ENCODE measurements around the gene WDR74. TPM values are rescaled to one million over a fixed set of nuclear protein-coding genes. Genes with fewer than 3 reads are reported as not detected.

WDR74 gene
- total RNA-seq, 1 experiment from 2014 or later: 115 TPM

- Histone ChIP-seq H3K4me1 (peaks cover 7% of the 10 kb centered on the region), H3K4me3 (ENCODE audit: low read depth, low read length) (peak within 1 kb of the TSS; percentile 79), H3K9me3 (no peaks in the 10 kb centered on the region), H3K27me3 (replicated peaks; ENCODE audit: control insufficient read depth, insufficient read depth, low read length) (no peaks in the 10 kb centered on the region), H3K36me3 (ENCODE audit: control insufficient read depth, insufficient read depth, low read length) (0 out of 2 replicates have a peak, but pooled peaks cover 6% of the 10 kb centered on the region)
- H3K4me1 Mint-ChIP-seq (ENCODE audit: low read depth, unreplicated experiment): peaks cover 9% of the 10 kb centered on the region
- intact Hi-C loops (cut with micrococcal nuclease; ENCODE audit: unreplicated experiment): loop anchor here (1.0 to 2.0 kb wide), 6 partner anchors 18 to 94 kb away; partner anchors contain the start of genes NXF1, POLR2G, SLC3A2 and STX5
- peaks cover 67% of the 10 kb centered on the region for H3K36me3 Mint-ChIP-seq (ENCODE audit: insufficient read depth, unreplicated experiment)
- ChIA-PET CTCF (interaction anchor here (0.5 to 2.3 kb wide), 40 partner anchors 9 to 220 kb away, joined by 3 to 48 read pairs (median 5); partner anchors contain the start of genes C11orf98, CSKMT, EEF1G and HNRNPUL2), POLR2A (interaction anchor here (0.6 to 2.5 kb wide), 20 partner anchors 9 to 1454 kb away, joined by 3 to 20 read pairs (median 6); partner anchors contain the start of genes B3GAT3, EEF1G, FKBP2 and HNRNPUL2)
- DNase-seq: peak; percentile 98
- peak within 1 kb of the TSS; percentile 91 for H3K4me3 Mint-ChIP-seq (ENCODE audit: unreplicated experiment)
- H3K27ac Mint-ChIP-seq (ENCODE audit: unreplicated experiment): peak within 1 kb of the TSS; percentile 95
- peak; percentile 24 to 82 for TF ChIP-seq CTCF (IDR thresholded peaks at IDR 0.05; ENCODE audit: insufficient read depth in 1 of 2, low read depth in 1 of 2, low read length in 1 of 2, severe bottlenecking in 1 of 2, unreplicated experiment in 1 of 2)
- H3K9me3 Mint-ChIP-seq (ENCODE audit: unreplicated experiment): no peaks in the 10 kb centered on the region
- H3K27me3 Mint-ChIP-seq (ENCODE audit: insufficient read depth, unreplicated experiment): no peaks in the 10 kb centered on the region
- no TSS peak for BruUV-seq (replicated peaks)
These were observed 52.2 kb downstream of the WDR74 start, which contains the start of gene TMEM179B for GRCh38 chr11:62787005-62787759. TSS of gene TMEM179B (plus strand) at chr11:62787402. CDS start at chr11:62787432, 30 bp downstream.

GRCh38 chr11:62786318-62787004 lies 52.9 kb downstream of the WDR74 start:
- H3K9me3 Mint-ChIP-seq (ENCODE audit: unreplicated experiment): no peaks in the 10 kb centered on the region
- H3K27ac Mint-ChIP-seq (ENCODE audit: unreplicated experiment): peak overlapping the region; percentile 95
- intact Hi-C loops (cut with micrococcal nuclease; ENCODE audit: unreplicated experiment): loop anchor here (1.0 to 2.0 kb wide), 8 partner anchors 15 to 94 kb away; partner anchors contain the start of genes NXF1, POLR2G, SLC3A2 and STX5
- BruUV-seq (replicated peaks): no TSS peak
- peak overlapping the region; percentile 91 for H3K4me3 Mint-ChIP-seq (ENCODE audit: unreplicated experiment)
- H3K27me3 Mint-ChIP-seq (ENCODE audit: insufficient read depth, unreplicated experiment): no peaks in the 10 kb centered on the region
- peak; percentile 97 to 100 for TF ChIP-seq CTCF (IDR thresholded peaks at IDR 0.05; ENCODE audit: insufficient read depth in 1 of 2, low read depth in 1 of 2, low read length in 1 of 2, severe bottlenecking in 1 of 2, unreplicated experiment in 1 of 2)
- peaks cover 9% of the 10 kb centered on the region for H3K4me1 Mint-ChIP-seq (ENCODE audit: low read depth, unreplicated experiment)
- H3K4me1 ChIP-seq: peaks cover 4% of the 10 kb centered on the region; the same call in 1 of the 2 replicates
- ChIA-PET CTCF (interaction anchor here (0.6 to 2.3 kb wide), 41 partner anchors 9 to 534 kb away, joined by 3 to 48 read pairs (median 5); partner anchors contain the start of genes C11orf98, CSKMT, EEF1G and HNRNPUL2), POLR2A (interaction anchor here (0.6 to 2.5 kb wide), 16 partner anchors 10 to 1455 kb away, joined by 3 to 20 read pairs (median 7); partner anchors contain the start of genes B3GAT3, FKBP2, HNRNPUL2 and NXF1)
- DNase-seq: peak; percentile 90 to 95
- H3K9me3 ChIP-seq: no peaks in the 10 kb centered on the region
- H3K36me3 ChIP-seq (ENCODE audit: control insufficient read depth, insufficient read depth, low read length): peaks cover 8% of the 10 kb centered on the region; the same call in 1 of the 2 replicates
- no peaks in the 10 kb centered on the region for H3K27me3 ChIP-seq (replicated peaks; ENCODE audit: control insufficient read depth, insufficient read depth, low read length)
- peak overlapping the region; percentile 79 for H3K4me3 ChIP-seq (ENCODE audit: low read depth, low read length)
- peaks cover 60% of the 10 kb centered on the region for H3K36me3 Mint-ChIP-seq (ENCODE audit: insufficient read depth, unreplicated experiment)

Small RNAs within 50 kb of the gene (microRNA-seq; reads per million reads assigned to microRNA genes)
- gene MIR6514: 1.5 reads per million
- gene MIR6748: not detected

Other genes with a start within 250 kb of the WDR74 start
- gene TUT1, start 248.1 kb downstream of the WDR74 start, total RNA-seq (2022): 27.2 and 30.2 TPM in 2 replicates
- 134 and 135 TPM in 2 replicates for gene MTA2, start 237.7 kb downstream of the WDR74 start, total RNA-seq (2022)
- 61.2 and 68.7 TPM in 2 replicates for gene EML3, start 226.8 kb downstream of the WDR74 start, total RNA-seq (2022)
- gene ROM1, start 226.3 kb downstream of the WDR74 start, total RNA-seq (2022): 1.1 and 1.3 TPM in 2 replicates
- gene B3GAT3, start 217.6 kb downstream of the WDR74 start, total RNA-seq (2022): 37.2 and 37.6 TPM in 2 replicates
- gene GANAB, start 193.0 kb downstream of the WDR74 start, total RNA-seq (2022): 414 and 442 TPM in 2 replicates
- gene INTS5, start 186.3 kb downstream of the WDR74 start, total RNA-seq (2022): 22.2 TPM in 2 replicates
- gene C11orf98, start 174.4 kb downstream of the WDR74 start, total RNA-seq (2022): 115 and 123 TPM in 2 replicates
- 38.2 and 40.1 TPM in 2 replicates for gene CSKMT, start 174.3 kb downstream of the WDR74 start, total RNA-seq (2022)
- gene UQCC3, start 167.9 kb downstream of the WDR74 start, total RNA-seq (2022): 23.9 and 24.0 TPM in 2 replicates
- gene LBHD1, start 167.3 kb downstream of the WDR74 start, total RNA-seq (2022): 11.9 and 13.6 TPM in 2 replicates
- 116 and 118 TPM in 2 replicates for gene UBXN1, start 160.5 kb downstream of the WDR74 start, total RNA-seq (2022)
- gene LRRN4CL, start 150.1 kb downstream of the WDR74 start, total RNA-seq (2022): 0.35 and 0.64 TPM in 2 replicates
- gene BSCL2, start 132.2 kb downstream of the WDR74 start, total RNA-seq (2022): 39.2 and 48.2 TPM in 2 replicates
- not detected in 2 replicates for gene GNG3, start 131.9 kb downstream of the WDR74 start, total RNA-seq (2022)
- 60.0 and 62.9 TPM in 2 replicates for gene HNRNPUL2, start 112.1 kb downstream of the WDR74 start, total RNA-seq (2022)
- gene TTC9C, start 111.1 kb downstream of the WDR74 start, total RNA-seq (2022): 47.0 and 53.6 TPM in 2 replicates
- 8.2 and 10.9 TPM in 2 replicates for gene ZBTB3, start 85.4 kb downstream of the WDR74 start, total RNA-seq (2022)
- gene POLR2G, start 78.0 kb downstream of the WDR74 start, total RNA-seq (2022): 139 TPM in 2 replicates
- 26.8 and 30.1 TPM in 2 replicates for gene TAF6L, start 68.2 kb downstream of the WDR74 start, total RNA-seq (2022)
- 59.9 and 68.4 TPM in 2 replicates for gene TMEM179B, start 52.2 kb downstream of the WDR74 start, total RNA-seq (2022)
- gene TMEM223, start 47.6 kb downstream of the WDR74 start, total RNA-seq (2022): 22.7 and 28.1 TPM in 2 replicates
- 77.5 and 77.6 TPM in 2 replicates for gene NXF1, start 34.1 kb downstream of the WDR74 start, total RNA-seq (2022)
- 39.9 and 44.2 TPM in 2 replicates for gene STX5, start 7.5 kb downstream of the WDR74 start, total RNA-seq (2022)
- gene TEX54, start 6.7 kb downstream of the WDR74 start, total RNA-seq (2022): 0.95 TPM in 1 of 2 replicates, not detected in the other
- gene SLC3A2, start 41.3 kb upstream of the WDR74 start, total RNA-seq (2022): 763 and 879 TPM in 2 replicates
- not detected in 2 replicates for gene CHRM1, start 81.8 kb upstream of the WDR74 start, total RNA-seq (2022)
- not detected in 2 replicates for gene SLC22A6, start 145.4 kb upstream of the WDR74 start, total RNA-seq (2022)
- gene SLC22A8, start 176.3 kb upstream of the WDR74 start, total RNA-seq (2022): not detected in 2 replicates